ENCODE data around the gene THUMPD1.
A peak's percentile ranks its signal among the peaks of the same experiment; 100 is the strongest.
"Not testable (repeated sequence)": the region's sequence is repeated elsewhere in the genome, so short reads cannot be mapped to it uniquely, and the experiment has no call there.

THUMPD1 gene
- 187 to 208 reads per million in 2 donors for total RNA-seq

GRCh38 chr16:20741554-20742285 is at the start of gene THUMPD1:
THUMPD1 (minus strand) TSS chr16:20741818; CDS start chr16:20741739, 79 bp downstream.
- DNase-seq: peak; percentile 99

- DNase-seq: no peak
These were observed 47.5 kb upstream of the THUMPD1 start for GRCh38 chr16:20789130-20789529.

- DNase-seq: no peak
These were observed 42.6 kb upstream of the THUMPD1 start for GRCh38 chr16:20784204-20784603.

- DNase-seq: no peak
These were observed 40.9 kb upstream of the THUMPD1 start for GRCh38 chr16:20782470-20782869.

GRCh38 chr16:20781697-20782096 is 40.1 kb upstream of the THUMPD1 start:
- no peak for DNase-seq

GRCh38 chr16:20774703-20775362 is 33.2 kb upstream of the THUMPD1 start:
- peak; percentile 42 for DNase-seq

- DNase-seq: no peak
These were observed 32.1 kb upstream of the THUMPD1 start for GRCh38 chr16:20773679-20774078.

- no peak for DNase-seq
These were observed 27.2 kb upstream of the THUMPD1 start for GRCh38 chr16:20768818-20769217.

GRCh38 chr16:20768121-20768520 is 26.5 kb upstream of the THUMPD1 start:
- DNase-seq: no peak

GRCh38 chr16:20767577-20767976 is 26.0 kb upstream of the THUMPD1 start:
- no peak for DNase-seq

GRCh38 chr16:20766294-20766693 is 24.7 kb upstream of the THUMPD1 start:
- no peak for DNase-seq

GRCh38 chr16:20765732-20766131 is 24.1 kb upstream of the THUMPD1 start:
- DNase-seq: no peak

- not testable (repeated sequence) for DNase-seq
These were observed 22.8 kb upstream of the THUMPD1 start for GRCh38 chr16:20764448-20764847.

GRCh38 chr16:20763461-20764232 is 22.0 kb upstream of the THUMPD1 start, which contains the start of gene ACSM3:
ACSM3 (plus strand) TSS chr16:20764014; CDS start chr16:20770035, 6,021 bp downstream.
- DNase-seq: peak; percentile 41

GRCh38 chr16:20762404-20763123 is 20.9 kb upstream of the THUMPD1 start:
- DNase-seq: no peak

- no peak for DNase-seq
These were observed 19.6 kb upstream of the THUMPD1 start for GRCh38 chr16:20761175-20761574.

- DNase-seq: no peak
These were observed 18.7 kb upstream of the THUMPD1 start for GRCh38 chr16:20760346-20760745.

GRCh38 chr16:20755799-20756198 is 14.2 kb upstream of the THUMPD1 start:
- not testable (repeated sequence) for DNase-seq

GRCh38 chr16:20755238-20755637 is 13.6 kb upstream of the THUMPD1 start:
- no peak for DNase-seq

- no peak for DNase-seq
These were observed 12.1 kb upstream of the THUMPD1 start for GRCh38 chr16:20753727-20754126.

- no peak for DNase-seq
These were observed 8.9 kb upstream of the THUMPD1 start for GRCh38 chr16:20750558-20750957.

GRCh38 chr16:20749474-20749873 is 7.9 kb upstream of the THUMPD1 start:
- no peak for DNase-seq
